ENCODE measurements around the gene JUND. TPM values are rescaled to one million over a fixed set of nuclear protein-coding genes. Genes with fewer than 3 reads are reported as not detected.

Gene JUND
- total RNA-seq, 1 experiment from 2014 or later: 128 TPM

- H3K36me3 ChIP-seq (ENCODE audit: insufficient read depth, low read length, poor library complexity, severe bottlenecking): peaks cover 34% of the 10 kb centered on the region
- CTCF ChIA-PET: interaction anchor here (0.6 kb wide), 1 partner anchor 37 kb away, joined by 6 read pairs; no protein-coding TSS in a partner anchor
- no peak overlapping the region for H3K4me3 ChIP-seq (ENCODE audit: low read depth, low read length, poor library complexity, severe bottlenecking)
- POLR2A ChIA-PET (ENCODE audit: low non-redundant PET): no interaction called here
- no TSS peak for BruUV-seq (replicated peaks)
- TF ChIP-seq CTCF (conservative IDR thresholded peaks at IDR 0.05; ENCODE audit: low read depth, low read length) (no peak), EZH2 (IDR thresholded peaks at IDR 0.05; ENCODE audit: borderline replicate concordance, low read depth, low read length, poor library complexity, severe bottlenecking) (no peak)
- intact Hi-C loops (cut with micrococcal nuclease; ENCODE audit: unreplicated experiment): no loop called here
- no peaks in the 10 kb centered on the region for H3K27me3 ChIP-seq (replicated peaks; ENCODE audit: insufficient read depth, low read depth, low read length, poor library complexity)
- no peaks in the 10 kb centered on the region for H3K9me3 ChIP-seq (ENCODE audit: low read depth, low read length, poor library complexity, severe bottlenecking)
- no peak for DNase-seq (ENCODE audit: low spot score)
- H3K4me1 ChIP-seq (ENCODE audit: insufficient read depth, low read length, poor library complexity, severe bottlenecking): no peaks in the 10 kb centered on the region
- H3K27ac ChIP-seq (ENCODE audit: low read depth, low read length, poor library complexity, severe bottlenecking): no peak overlapping the region
These were observed 15.8 kb downstream of the JUND start for GRCh38 chr19:18265582-18265981.

GRCh38 chr19:18264971-18265540 lies 16.4 kb downstream of the JUND start:
- H3K4me3 ChIP-seq (ENCODE audit: low read depth, low read length, poor library complexity, severe bottlenecking): no peak overlapping the region
- no peak for TF ChIP-seq EZH2 (IDR thresholded peaks at IDR 0.05; ENCODE audit: borderline replicate concordance, low read depth, low read length, poor library complexity, severe bottlenecking)
- no peak for TF ChIP-seq CTCF (conservative IDR thresholded peaks at IDR 0.05; ENCODE audit: low read depth, low read length)
- intact Hi-C loops (cut with micrococcal nuclease; ENCODE audit: unreplicated experiment): no loop called here
- ChIA-PET CTCF (no interaction called here), POLR2A (ENCODE audit: low non-redundant PET) (no interaction called here)
- H3K9me3 ChIP-seq (ENCODE audit: low read depth, low read length, poor library complexity, severe bottlenecking): no peaks in the 10 kb centered on the region
- no peaks in the 10 kb centered on the region for H3K4me1 ChIP-seq (ENCODE audit: insufficient read depth, low read length, poor library complexity, severe bottlenecking)
- no peaks in the 10 kb centered on the region for H3K27me3 ChIP-seq (replicated peaks; ENCODE audit: insufficient read depth, low read depth, low read length, poor library complexity)
- H3K36me3 ChIP-seq (ENCODE audit: insufficient read depth, low read length, poor library complexity, severe bottlenecking): peaks cover 34% of the 10 kb centered on the region
- H3K27ac ChIP-seq (ENCODE audit: low read depth, low read length, poor library complexity, severe bottlenecking): no peak overlapping the region
- no TSS peak for BruUV-seq (replicated peaks)
- no peak for DNase-seq (ENCODE audit: low spot score)

- intact Hi-C loops (cut with micrococcal nuclease; ENCODE audit: unreplicated experiment): no loop called here
- TF ChIP-seq CTCF (conservative IDR thresholded peaks at IDR 0.05; ENCODE audit: low read depth, low read length) (no peak), EZH2 (IDR thresholded peaks at IDR 0.05; ENCODE audit: borderline replicate concordance, low read depth, low read length, poor library complexity, severe bottlenecking) (no peak)
- DNase-seq (ENCODE audit: low spot score): no peak
- CTCF ChIA-PET: no interaction called here
- H3K4me3 ChIP-seq (ENCODE audit: low read depth, low read length, poor library complexity, severe bottlenecking): no peak overlapping the region
- H3K4me1 ChIP-seq (ENCODE audit: insufficient read depth, low read length, poor library complexity, severe bottlenecking): no peaks in the 10 kb centered on the region
- no peaks in the 10 kb centered on the region for H3K27me3 ChIP-seq (replicated peaks; ENCODE audit: insufficient read depth, low read depth, low read length, poor library complexity)
- H3K36me3 ChIP-seq (ENCODE audit: insufficient read depth, low read length, poor library complexity, severe bottlenecking): peaks cover 34% of the 10 kb centered on the region
- POLR2A ChIA-PET (ENCODE audit: low non-redundant PET): no interaction called here
- no peaks in the 10 kb centered on the region for H3K9me3 ChIP-seq (ENCODE audit: low read depth, low read length, poor library complexity, severe bottlenecking)
- no peak overlapping the region for H3K27ac ChIP-seq (ENCODE audit: low read depth, low read length, poor library complexity, severe bottlenecking)
- no TSS peak for BruUV-seq (replicated peaks)
These were observed 17.1 kb downstream of the JUND start for GRCh38 chr19:18264137-18264854.

All from A673 (cell line).